ENCODE results near the gene N4BP3. TPM values are rescaled to one million over a fixed set of nuclear protein-coding genes. Genes with fewer than 3 reads are reported as not detected.
A peak's percentile ranks its signal among the peaks of the same experiment; 100 is the strongest.
"Not testable (repeated sequence)": the region's sequence is repeated elsewhere in the genome, so short reads cannot be mapped to it uniquely, and the experiment has no call there.

Gene N4BP3
- total RNA-seq, 2 experiments from 2014 or later: 3.2 TPM

- Mint-ChIP-seq H3K4me1 (ENCODE audit: low read depth) (no peaks in the 10 kb centered on the region), H3K4me3 (no peak overlapping the region), H3K36me3 (no peaks in the 10 kb centered on the region), H3K27ac (no peak overlapping the region), H3K27me3 (peaks cover 10% of the 10 kb centered on the region), H3K9me3 (no peaks in the 10 kb centered on the region)
- POLR2A ChIA-PET: no interaction called here
- intact Hi-C loops (cut with micrococcal nuclease): no loop called here
- no peak for DNase-seq
- CTCF ChIA-PET: no interaction called here
Observed at GRCh38 chr5:178080618-178081410, 32.5 kb upstream of the N4BP3 start.

GRCh38 chr5:178081571-178082243, 31.6 kb upstream of the N4BP3 start:
- H3K4me3 Mint-ChIP-seq: no peak overlapping the region
- H3K9me3 Mint-ChIP-seq: no peaks in the 10 kb centered on the region
- H3K4me1 Mint-ChIP-seq (ENCODE audit: low read depth): no peaks in the 10 kb centered on the region
- intact Hi-C loops (cut with micrococcal nuclease): no loop called here
- no peak overlapping the region for H3K27ac Mint-ChIP-seq
- H3K36me3 Mint-ChIP-seq: no peaks in the 10 kb centered on the region
- CTCF ChIA-PET: interaction anchor here (1.7 kb wide), 1 partner anchor 39 kb away, joined by 4 read pairs; no protein-coding TSS in a partner anchor
- DNase-seq: no peak
- POLR2A ChIA-PET: no interaction called here
- H3K27me3 Mint-ChIP-seq: peaks cover 11% of the 10 kb centered on the region

DNA sequence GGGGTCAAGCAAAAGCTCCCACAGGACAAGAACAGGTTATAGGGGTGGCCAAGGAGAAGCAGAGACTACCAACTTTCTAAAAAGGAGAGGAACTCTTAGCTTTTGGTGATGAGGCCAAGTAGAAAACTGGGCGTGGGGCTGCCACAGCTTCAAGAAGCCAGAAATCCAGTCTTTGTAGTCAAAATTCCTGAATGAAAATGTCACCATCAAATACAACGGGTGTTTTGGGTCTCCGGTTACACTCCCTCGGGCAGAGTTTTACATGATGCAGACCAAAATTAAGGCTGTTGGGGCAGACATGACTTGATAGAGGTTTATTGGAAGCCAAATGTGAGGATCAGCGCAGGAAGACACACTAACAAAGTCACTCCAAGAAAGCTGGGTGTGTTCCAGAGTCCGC, 29.4 kb upstream of the N4BP3 start:
- Mint-ChIP-seq H3K9me3 (no peaks in the 10 kb centered on the region), H3K27me3 (peaks cover 11% of the 10 kb centered on the region)

DNA sequence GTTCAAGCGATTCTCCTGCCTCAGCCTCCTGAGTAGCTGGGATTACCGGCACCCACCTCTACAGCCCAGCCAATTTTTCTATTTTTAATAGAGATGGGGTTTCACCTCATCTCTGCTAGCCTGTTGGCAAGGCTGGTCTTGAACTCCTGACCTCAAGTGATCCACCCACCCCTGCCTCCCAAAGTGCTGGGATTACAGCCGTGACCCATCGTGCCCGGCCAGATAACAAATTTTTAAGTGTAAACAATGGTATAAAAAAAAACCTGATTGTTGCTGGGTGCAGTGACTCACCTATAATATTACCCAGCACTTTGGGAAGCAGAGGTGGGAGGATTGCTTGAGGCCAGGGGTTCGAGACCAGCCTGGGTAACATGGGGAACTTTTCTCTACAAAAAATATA, 28.0 kb upstream of the N4BP3 start:
- H3K4me3 Mint-ChIP-seq: no peak overlapping the region
- H3K27ac Mint-ChIP-seq: no peak overlapping the region
- H3K4me1 Mint-ChIP-seq (ENCODE audit: low read depth): no peaks in the 10 kb centered on the region

More for the DNA sequence above, 29.4 kb upstream of the N4BP3 start:
- no peak for DNase-seq
- intact Hi-C loops (cut with micrococcal nuclease): no loop called here
- POLR2A ChIA-PET: no interaction called here
- H3K4me3 Mint-ChIP-seq: no peak overlapping the region
- CTCF ChIA-PET: interaction anchor here (0.6 to 0.8 kb wide), 2 partner anchors 107 to 695 kb away, joined by 3 to 5 read pairs; no protein-coding TSS in a partner anchor
- no peak overlapping the region for H3K27ac Mint-ChIP-seq
- H3K4me1 Mint-ChIP-seq (ENCODE audit: low read depth): no peaks in the 10 kb centered on the region
- no peaks in the 10 kb centered on the region for H3K36me3 Mint-ChIP-seq

GRCh38 chr5:178086266-178086665, 27.1 kb upstream of the N4BP3 start:
- Mint-ChIP-seq H3K27me3 (peaks cover 9% of the 10 kb centered on the region), H3K4me3 (no peak overlapping the region), H3K9me3 (peaks cover 2% of the 10 kb centered on the region)

More for the DNA sequence above, 28.0 kb upstream of the N4BP3 start:
- ChIA-PET CTCF (interaction anchor here (1.0 kb wide), 1 partner anchor 9 kb away, joined by 3 read pairs; no protein-coding TSS in a partner anchor), POLR2A (no interaction called here)
- intact Hi-C loops (cut with micrococcal nuclease): no loop called here
- H3K36me3 Mint-ChIP-seq: no peaks in the 10 kb centered on the region
- no peak for DNase-seq
- H3K27me3 Mint-ChIP-seq: peaks cover 11% of the 10 kb centered on the region
- no peaks in the 10 kb centered on the region for H3K9me3 Mint-ChIP-seq

DNA sequence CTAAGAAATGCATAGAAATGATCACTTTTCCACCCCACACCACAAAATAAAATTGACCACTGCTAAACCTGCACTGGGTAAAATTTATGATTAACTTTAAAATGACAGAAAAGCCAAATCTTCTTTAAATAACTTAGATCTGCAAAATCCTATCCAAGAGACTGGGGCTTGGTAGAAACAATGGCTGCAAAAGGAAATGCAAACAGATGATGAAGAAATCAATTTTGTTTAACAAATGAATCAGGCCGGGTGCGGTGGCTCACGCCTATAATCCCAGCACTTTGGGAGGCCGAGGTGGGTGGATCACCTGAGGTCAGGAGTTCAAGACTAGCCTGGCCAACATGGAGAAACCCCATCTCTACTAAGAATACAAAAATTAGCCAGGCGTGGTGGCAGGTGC, 26.1 kb upstream of the N4BP3 start:
- H3K27ac Mint-ChIP-seq; H3K4me1 Mint-ChIP-seq (ENCODE audit: low read depth); H3K36me3 Mint-ChIP-seq; H3K27me3 Mint-ChIP-seq; intact Hi-C loops (cut with micrococcal nuclease); H3K4me3 Mint-ChIP-seq; DNase-seq; H3K9me3 Mint-ChIP-seq; POLR2A ChIA-PET: not testable (repeated sequence)
- CTCF ChIA-PET: interaction anchor here (0.6 kb wide), 1 partner anchor 56 kb away, joined by 4 read pairs; no protein-coding TSS in a partner anchor

More at GRCh38 chr5:178086266-178086665, 27.1 kb upstream of the N4BP3 start:
- Mint-ChIP-seq H3K4me1 (ENCODE audit: low read depth) (peaks cover 3% of the 10 kb centered on the region), H3K27ac (no peak overlapping the region), H3K36me3 (no peaks in the 10 kb centered on the region)
- DNase-seq: no peak
- POLR2A ChIA-PET: no interaction called here
- CTCF ChIA-PET: no interaction called here
- intact Hi-C loops (cut with micrococcal nuclease): no loop called here

- POLR2A ChIA-PET: no interaction called here
- DNase-seq: peak; percentile 33
- CTCF ChIA-PET: interaction anchor here (3.9 kb wide), 1 partner anchor 15 kb away, joined by 20 read pairs; no protein-coding TSS in a partner anchor
- intact Hi-C loops (cut with micrococcal nuclease): no loop called here
- Mint-ChIP-seq H3K36me3 (no peaks in the 10 kb centered on the region), H3K9me3 (peaks cover 4% of the 10 kb centered on the region), H3K4me3 (no peak overlapping the region), H3K27ac (no peak overlapping the region), H3K4me1 (ENCODE audit: low read depth) (peaks cover 15% of the 10 kb centered on the region), H3K27me3 (peaks cover 2% of the 10 kb centered on the region)
Observed at GRCh38 chr5:178090856-178091255, 22.5 kb upstream of the N4BP3 start.

GRCh38 chr5:178093134-178093533, 20.2 kb upstream of the N4BP3 start:
- Mint-ChIP-seq H3K27ac (no peak overlapping the region), H3K4me3 (no peak overlapping the region), H3K36me3 (no peaks in the 10 kb centered on the region), H3K9me3 (peaks cover 4% of the 10 kb centered on the region), H3K4me1 (ENCODE audit: low read depth) (peaks cover 15% of the 10 kb centered on the region), H3K27me3 (no peaks in the 10 kb centered on the region)
- intact Hi-C loops (cut with micrococcal nuclease): no loop called here
- POLR2A ChIA-PET: no interaction called here
- no peak for DNase-seq
- CTCF ChIA-PET: interaction anchor here (0.6 to 0.9 kb wide), 2 partner anchors 18 to 590 kb away, joined by 3 read pairs; no protein-coding TSS in a partner anchor

DNA sequence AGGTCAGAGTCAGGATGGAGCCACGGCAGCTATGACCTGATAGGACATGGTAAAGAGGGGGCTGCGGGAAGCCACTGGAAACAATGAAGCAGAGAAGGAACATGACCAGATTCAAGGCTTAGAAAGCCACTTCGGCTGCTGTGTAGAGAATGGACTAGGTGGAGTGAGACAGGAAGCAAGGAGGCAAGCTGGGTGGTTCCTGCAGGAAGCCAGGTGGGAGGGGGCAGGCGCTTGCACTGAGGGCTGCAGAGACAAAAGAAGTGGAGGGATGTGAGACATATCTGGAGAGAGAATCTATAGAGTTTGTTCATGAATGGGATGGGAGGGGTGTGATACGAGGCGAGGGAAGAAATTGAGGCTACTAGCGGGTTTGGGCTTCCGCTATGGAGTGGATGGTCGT, 19.0 kb upstream of the N4BP3 start:
- no peak overlapping the region for H3K4me3 Mint-ChIP-seq
- H3K27ac Mint-ChIP-seq: no peak overlapping the region
- CTCF ChIA-PET: interaction anchor here (0.7 to 0.8 kb wide), 2 partner anchors 19 to 27 kb away, joined by 3 read pairs; no protein-coding TSS in a partner anchor
- H3K36me3 Mint-ChIP-seq: no peaks in the 10 kb centered on the region
- peak; percentile 23 for DNase-seq
- peaks cover 4% of the 10 kb centered on the region for H3K9me3 Mint-ChIP-seq
- POLR2A ChIA-PET: no interaction called here
- intact Hi-C loops (cut with micrococcal nuclease): no loop called here
- no peaks in the 10 kb centered on the region for H3K27me3 Mint-ChIP-seq
- peaks cover 15% of the 10 kb centered on the region for H3K4me1 Mint-ChIP-seq (ENCODE audit: low read depth)

DNA sequence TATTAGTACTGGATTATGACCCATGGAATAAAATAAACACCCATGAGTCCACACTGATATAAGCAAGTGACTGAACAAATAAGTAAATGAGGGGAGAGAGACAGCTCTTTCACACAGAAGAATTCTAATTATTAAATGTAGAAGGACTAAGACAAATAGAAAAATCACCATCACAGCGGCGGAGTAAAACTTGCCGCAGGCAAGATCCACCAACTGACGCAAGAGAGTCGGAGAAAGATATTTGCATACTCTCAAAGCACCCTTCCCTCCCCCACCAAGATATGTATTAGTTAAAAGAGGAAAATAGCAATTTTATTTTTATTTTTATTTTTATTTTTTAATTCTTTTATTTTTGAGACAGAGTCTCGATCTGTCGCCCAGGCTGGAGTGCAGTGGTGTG, 14.6 kb upstream of the N4BP3 start:
- intact Hi-C loops (cut with micrococcal nuclease): no loop called here
- ChIA-PET POLR2A (no interaction called here), CTCF (interaction anchor here (1.3 kb wide), 1 partner anchor 22 kb away, joined by 5 read pairs; no protein-coding TSS in a partner anchor)
- Mint-ChIP-seq H3K4me3 (no peak overlapping the region), H3K36me3 (no peaks in the 10 kb centered on the region), H3K9me3 (no peaks in the 10 kb centered on the region), H3K27ac (no peak overlapping the region), H3K27me3 (no peaks in the 10 kb centered on the region), H3K4me1 (ENCODE audit: low read depth) (peaks cover 8% of the 10 kb centered on the region)
- no peak for DNase-seq

DNA sequence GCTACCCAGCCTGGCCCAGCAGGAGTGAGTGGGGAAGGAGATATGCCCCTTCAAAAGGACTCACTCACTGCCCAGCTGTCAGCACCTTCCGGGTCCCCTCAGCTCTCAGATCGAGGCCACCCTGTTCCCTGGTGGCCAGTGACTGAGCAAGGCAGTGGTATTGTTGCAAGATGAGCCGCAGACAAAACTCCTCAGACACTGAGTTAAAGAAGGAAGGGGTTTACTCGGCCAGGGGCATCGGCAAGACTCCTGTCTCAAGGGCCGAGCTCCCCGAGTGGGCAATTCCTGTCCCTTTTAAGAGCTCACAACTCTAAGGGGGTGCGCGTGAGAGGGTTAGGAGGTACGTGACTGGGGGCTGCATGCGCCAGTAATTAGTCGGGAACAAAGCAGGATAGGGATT, 9.7 kb upstream of the N4BP3 start:
- Mint-ChIP-seq H3K36me3 (no peaks in the 10 kb centered on the region), H3K27me3 (no peaks in the 10 kb centered on the region), H3K9me3 (no peaks in the 10 kb centered on the region), H3K27ac (no peak overlapping the region), H3K4me3 (no peak overlapping the region), H3K4me1 (ENCODE audit: low read depth) (no peaks in the 10 kb centered on the region)
- POLR2A ChIA-PET: no interaction called here
- CTCF ChIA-PET: interaction anchor here (2.2 kb wide), 1 partner anchor 17 kb away, joined by 4 read pairs; no protein-coding TSS in a partner anchor
- no peak for DNase-seq
- intact Hi-C loops (cut with micrococcal nuclease): no loop called here

DNA sequence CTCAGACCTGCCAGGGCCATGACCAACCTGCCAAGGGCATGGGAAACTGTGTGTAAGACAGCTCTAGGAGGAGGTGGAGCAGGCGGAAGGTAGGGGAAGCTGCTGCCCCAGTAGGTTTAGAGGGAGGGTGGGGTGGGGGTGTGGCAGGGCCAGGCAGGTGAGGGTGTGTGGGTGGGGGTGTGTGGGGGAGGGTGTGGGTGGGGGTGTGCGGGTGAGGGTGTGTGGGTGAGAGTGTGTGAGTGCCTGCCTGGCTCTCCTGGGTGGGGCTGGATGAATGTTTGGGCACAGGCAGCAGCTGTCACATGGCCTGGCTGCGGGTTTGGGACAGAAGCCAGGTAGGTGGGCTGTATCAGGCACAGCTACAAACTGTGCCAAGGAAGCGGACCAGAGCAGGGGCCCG, 8.8 kb upstream of the N4BP3 start:
- intact Hi-C loops (cut with micrococcal nuclease): no loop called here
- DNase-seq: no peak
- Mint-ChIP-seq H3K36me3 (no peaks in the 10 kb centered on the region), H3K4me1 (ENCODE audit: low read depth) (no peaks in the 10 kb centered on the region), H3K4me3 (no peak overlapping the region), H3K27me3 (no peaks in the 10 kb centered on the region), H3K9me3 (no peaks in the 10 kb centered on the region), H3K27ac (no peak overlapping the region)
- POLR2A ChIA-PET: no interaction called here
- CTCF ChIA-PET: interaction anchor here (2.2 kb wide), 1 partner anchor 16 kb away, joined by 4 read pairs; no protein-coding TSS in a partner anchor

Measured in activated CD4-positive, alpha-beta memory T cell treated with anti-CD3 and anti-CD28 coated beads for 36 hours (primary cell).